HG02610 (cell line): Measurements from ENCODE around the gene GLUL.
A peak's percentile ranks its signal among the peaks of the same experiment; 100 is the strongest.
"Not testable (repeated sequence)": the region's sequence is repeated elsewhere in the genome, so short reads cannot be mapped to it uniquely, and the experiment has no call there.

Experiments
- ATAC-seq: cut with Tn5 transposase; IDR thresholded peaks from one replicate; pipeline ENCODE4 v1.9.1; 2021; ENCODE audit warnings: mild to moderate bottlenecking, moderate library complexity; ENCODE audit not compliant: unreplicated experiment

The GLUL gene

GRCh38 chr1:182395906-182396305 is 4.3 kb upstream of the GLUL start:
- no peak for ATAC-seq

GRCh38 chr1:182394055-182394775 is 2.6 kb upstream of the GLUL start:
- ATAC-seq = no peak

- peak; percentile 14 for ATAC-seq
Observed at GRCh38 chr1:182392050-182393028, 749 bp upstream of the GLUL start.

- no peak for ATAC-seq
Observed at GRCh38 chr1:182391028-182391361, 595 bp downstream of the GLUL start.

GRCh38 chr1:182389619-182390047 is 2.0 kb downstream of the GLUL start:
- no peak for ATAC-seq

GRCh38 chr1:182388392-182389134 is 3.0 kb downstream of the GLUL start:
- ATAC-seq = no peak

- ATAC-seq = no peak
Observed at GRCh38 chr1:182387566-182387965, 4.0 kb downstream of the GLUL start.

GRCh38 chr1:182386980-182387379 is 4.6 kb downstream of the GLUL start:
- ATAC-seq = no peak

GRCh38 chr1:182385885-182386853 is 5.4 kb downstream of the GLUL start:
- no peak for ATAC-seq

GRCh38 chr1:182384387-182384960 is 7.1 kb downstream of the GLUL start:
- ATAC-seq = no peak

- no peak for ATAC-seq
Observed at GRCh38 chr1:182383934-182384333, 7.7 kb downstream of the GLUL start.

GRCh38 chr1:182383037-182383661 is 8.4 kb downstream of the GLUL start:
- ATAC-seq = no peak

- no peak for ATAC-seq
Observed at GRCh38 chr1:182381962-182382819, 9.4 kb downstream of the GLUL start.

GRCh38 chr1:182380199-182380598 is 11.4 kb downstream of the GLUL start:
- ATAC-seq = no peak

GRCh38 chr1:182379781-182380180 is 11.8 kb downstream of the GLUL start:
- not testable (repeated sequence) for ATAC-seq

GRCh38 chr1:182376936-182377574 is 14.5 kb downstream of the GLUL start:
- ATAC-seq = no peak

- no peak for ATAC-seq
Observed at GRCh38 chr1:182374101-182374834, 17.3 kb downstream of the GLUL start.
